Endothelial cell of umbilical vein (primary cell): ENCODE measurements around the gene SCN5A. TPM values are rescaled to one million over a fixed set of nuclear protein-coding genes. Genes with fewer than 3 reads are reported as not detected.

ENCODE experiments used
- BruUV-seq: library from RNA; stranded (reverse); fragments of 400-500 nt; replicated peaks from 2 replicates; lab custom pipeline; 2021; lab: Mats Ljungman, UMichigan
- CTCF ChIA-PET: fragments of 300-600, 350-600 bp; sonication (Branson Sonifier 250); formaldehyde crosslinking; loops from one replicate; lab custom pipeline; 2021; ENCODE audit warnings: antibody characterized with exemption, inconsistent platforms; lab: Charles Lee
- POLR2A ChIA-PET: fragments of 300-600, 350-600 bp; sonication (Branson Sonifier 250); formaldehyde crosslinking; loops from one replicate; lab custom pipeline; 2021; ENCODE audit warnings: antibody characterized with exemption, inconsistent platforms; lab: Charles Lee
- DNase-seq: peaks from one replicate; pipeline ENCODE4 v3.0.0-alpha.2; 2011; ENCODE audit warnings: low read depth, low spot score
- FAIRE-seq: peaks from 2 replicates; lab custom pipeline; 2011; peaks lifted over from hg19 to GRCh38; lab: Jason Lieb, UNC
- H2AFZ ChIP-seq: 2 replicates; pipeline ENCODE4 v1.6.0; 2012; ENCODE audit warnings: low read depth, low read length, control low read depth, inconsistent platforms
- H3K27ac ChIP-seq: 2 replicates; pipeline ENCODE4 v1.5.1; 2011; ENCODE audit warnings: low read depth, mild to moderate bottlenecking, control low read depth, low read length, moderate library complexity; ENCODE audit not compliant: insufficient read depth
- H3K27me3 ChIP-seq, 2 experiments: 2 replicates each; pipeline versions ENCODE4 v1.6.0 to v1.6.1; 2011; ENCODE audit warnings: low read length in 2 of 2, mixed read lengths in 1 of 2; ENCODE audit not compliant: control insufficient read depth in 2 of 2, insufficient read depth in 2 of 2
- H3K36me3 ChIP-seq, 2 experiments: 2 replicates in 1 of 2; 3 replicates in 1 of 2; pipeline ENCODE4 v1.5.1; 2011; ENCODE audit warnings: low read length in 2 of 2, mild to moderate bottlenecking in 1 of 2, moderate library complexity in 1 of 2; ENCODE audit not compliant: control insufficient read depth in 2 of 2, insufficient read depth in 2 of 2; ENCODE audit errors: extremely low read depth in 1 of 2
- H3K4me1 ChIP-seq: 3 replicates; pipeline ENCODE4 v1.5.1; 2011; ENCODE audit warnings: mild to moderate bottlenecking, low read length; ENCODE audit not compliant: control insufficient read depth, insufficient read depth; ENCODE audit errors: extremely low read depth
- H3K4me2 ChIP-seq: 2 replicates; pipeline ENCODE4 v1.6.1; 2011; ENCODE audit warnings: low read length, control low read depth, mixed read lengths; ENCODE audit not compliant: insufficient read depth
- H3K4me3 ChIP-seq, 3 experiments: fragments of 200-600 bp in 1 of 3; sonication (generic), shearing (Covaris generic) in 1 of 3; replicated peaks in 1 of 3; 2 replicates each; pipeline ENCODE4 v1.5.1; 2011 to 2016; ENCODE audit warnings: control low read depth in 3 of 3, low read length in 3 of 3, mild to moderate bottlenecking in 2 of 3, inconsistent platforms in 1 of 3, low read depth in 1 of 3, moderate library complexity in 1 of 3; ENCODE audit not compliant: insufficient read depth in 1 of 3
- H3K79me2 ChIP-seq: 2 replicates; pipeline ENCODE4 v1.6.0; 2012; ENCODE audit warnings: low read length, inconsistent platforms; ENCODE audit not compliant: control insufficient read depth, insufficient read depth
- H3K9ac ChIP-seq: replicated peaks from 2 replicates; pipeline ENCODE3; 2011; ENCODE audit warnings: low read length, control low read depth; ENCODE audit not compliant: insufficient read depth; ENCODE audit errors: extremely low read depth
- H3K9me1 ChIP-seq: replicated peaks from 3 replicates; pipeline ENCODE4 v1.6.0; 2011; ENCODE audit warnings: mild to moderate bottlenecking, low read length; ENCODE audit not compliant: control insufficient read depth, insufficient read depth; ENCODE audit errors: extremely low read depth
- H3K9me3 ChIP-seq: replicated peaks from 2 replicates; pipeline ENCODE4 v1.5.1; 2012; ENCODE audit warnings: low read length, inconsistent platforms; ENCODE audit not compliant: control insufficient read depth, insufficient read depth
- H4K20me1 ChIP-seq: replicated peaks from 2 replicates; pipeline ENCODE3; 2011; ENCODE audit warnings: mild to moderate bottlenecking, low read length; ENCODE audit not compliant: control insufficient read depth, insufficient read depth; ENCODE audit errors: extremely low read depth
- EZH2 ChIP-seq: IDR thresholded peaks from 2 replicates; pipeline ENCODE4 v1.6.1; 2012; ENCODE audit warnings: borderline replicate concordance, low read depth, mild to moderate bottlenecking, moderate library complexity, low read length, inconsistent platforms; ENCODE audit not compliant: severe bottlenecking
- FOS ChIP-seq: IDR thresholded peaks from 2 replicates; pipeline ENCODE4 v1.6.1; 2011; ENCODE audit warnings: mild to moderate bottlenecking, low read length, moderate library complexity, borderline replicate concordance; ENCODE audit not compliant: insufficient read depth
- GATA2 ChIP-seq: IDR thresholded peaks from 2 replicates; pipeline ENCODE4 v1.7.0; 2011; ENCODE audit warnings: low read depth, mild to moderate bottlenecking, moderate library complexity, mixed read lengths, low read length; ENCODE audit not compliant: insufficient read length, insufficient read depth
- JUN ChIP-seq: IDR thresholded peaks from 2 replicates; pipeline ENCODE4 v1.6.1; 2011; ENCODE audit warnings: borderline replicate concordance, low read depth; ENCODE audit not compliant: insufficient read length, insufficient read depth
- MYC ChIP-seq: IDR thresholded peaks from one replicate; pipeline ENCODE4 v1.6.1; 2011; ENCODE audit warnings: mild to moderate bottlenecking, low read depth, low read length
- POLR2A ChIP-seq: IDR thresholded peaks from 2 replicates; pipeline ENCODE4 v1.6.1; 2012; ENCODE audit warnings: low read depth, mild to moderate bottlenecking, control low read depth, low read length
- POLR2AphosphoS5 ChIP-seq: IDR thresholded peaks from 2 replicates; pipeline ENCODE4 v1.6.1; 2012; ENCODE audit warnings: low read depth, mild to moderate bottlenecking, control low read depth, low read length, moderate library complexity; ENCODE audit not compliant: insufficient read depth
- dilution Hi-C: fragments of 300-500 bp; cut with MboI; formaldehyde crosslinking; loops from one replicate; pipeline ENCODE4 v1.15.0; 2019; ENCODE audit warnings: low sequenced_read_pairs; ENCODE audit not compliant: extremely low pct_ligation_motif_present
- intact Hi-C: fragments of 100-400 bp; cut with micrococcal nuclease; formaldehyde crosslinking; loops from one replicate; pipeline ENCODE4 v1.10.0; 2022
- polyA plus RNA-seq, 4 experiments: library from polyadenylated mRNA; depleted of rRNA in 3 of 4; stranded (reverse) in 3 of 4; unstranded in 1 of 4; fragments of >200 nt; gene quantifications; 2 replicates each; pipeline versions ENCODE4 v1.2.1 to v1.2.3, GENCODE V29; 2011 to 2012; ENCODE audit warnings: missing spikeins in 1 of 4
- total RNA-seq: library from RNA; stranded (reverse); gene quantifications from 2 replicates; pipeline ENCODE4 v1.2.3, GENCODE V29; 2021
- TF ChIP-seq, protein P1 (sequence below): IDR thresholded peaks from 2 replicates; pipeline ENCODE4 v1.6.1; 2011; ENCODE audit not compliant: insufficient read depth, insufficient read length
- TF ChIP-seq, protein P2 (sequence below), 2 donors: IDR thresholded peaks; 1 replicate in 1 of 2; 2 replicates in 1 of 2; pipeline ENCODE4 v1.5.1; 2011; ENCODE audit warnings: low read length in 2 of 2, mild to moderate bottlenecking in 2 of 2, moderate library complexity in 2 of 2, control low read depth in 1 of 2, inconsistent platforms in 1 of 2, low read depth in 1 of 2; ENCODE audit not compliant: insufficient read depth in 1 of 2; ENCODE audit errors: extremely low read depth in 1 of 2

The SCN5A gene
- total and polyA plus RNA-seq, 2 donors (not counting 3 experiments of a cell fraction or from before 2014, with no cell fraction given), result 2.7 to 20.0 TPM

DNA sequence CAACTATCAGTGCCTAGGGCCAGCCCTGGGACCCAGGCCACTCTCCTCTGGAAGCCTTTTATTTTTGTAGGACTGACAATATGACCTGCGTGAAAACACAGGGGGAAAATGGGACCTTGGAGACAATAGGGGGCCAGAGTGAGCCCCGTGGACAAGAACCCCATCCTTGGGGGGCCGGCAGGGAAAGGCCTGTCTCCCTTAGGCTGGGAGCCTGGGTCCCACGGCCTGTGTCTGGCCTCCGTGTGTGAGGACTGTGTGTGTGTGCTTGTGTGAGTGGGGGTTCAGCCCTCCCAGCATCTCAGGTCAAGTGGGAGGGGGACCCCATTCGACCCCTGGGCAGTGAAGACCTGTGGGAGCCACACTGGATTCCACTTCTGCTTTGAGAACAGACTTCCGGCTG is 100.0 kb downstream of the SCN5A start:
- no peak overlapping the region for H3K4me3 ChIP-seq
- H3K36me3 ChIP-seq, result no peaks in the 10 kb centered on the region
- no peaks in the 10 kb centered on the region for H3K27me3 ChIP-seq
- ChIA-PET CTCF (no interaction called here), POLR2A (no interaction called here)
- no peak for FAIRE-seq
- H2AFZ ChIP-seq, result no peak overlapping the region
- no peaks in the 10 kb centered on the region for H3K9me1 ChIP-seq
- no peaks in the 10 kb centered on the region for H3K9me3 ChIP-seq
- TF ChIP-seq FOS (no peak), GATA2 (no peak), POLR2A (no peak), MYC (no peak), EZH2 (no peak), JUN (no peak), POLR2AphosphoS5 (no peak)
- TF ChIP-seq, protein P1, sequence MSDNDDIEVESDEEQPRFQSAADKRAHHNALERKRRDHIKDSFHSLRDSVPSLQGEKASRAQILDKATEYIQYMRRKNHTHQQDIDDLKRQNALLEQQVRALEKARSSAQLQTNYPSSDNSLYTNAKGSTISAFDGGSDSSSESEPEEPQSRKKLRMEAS, result no peak
- TF ChIP-seq, protein P2, sequence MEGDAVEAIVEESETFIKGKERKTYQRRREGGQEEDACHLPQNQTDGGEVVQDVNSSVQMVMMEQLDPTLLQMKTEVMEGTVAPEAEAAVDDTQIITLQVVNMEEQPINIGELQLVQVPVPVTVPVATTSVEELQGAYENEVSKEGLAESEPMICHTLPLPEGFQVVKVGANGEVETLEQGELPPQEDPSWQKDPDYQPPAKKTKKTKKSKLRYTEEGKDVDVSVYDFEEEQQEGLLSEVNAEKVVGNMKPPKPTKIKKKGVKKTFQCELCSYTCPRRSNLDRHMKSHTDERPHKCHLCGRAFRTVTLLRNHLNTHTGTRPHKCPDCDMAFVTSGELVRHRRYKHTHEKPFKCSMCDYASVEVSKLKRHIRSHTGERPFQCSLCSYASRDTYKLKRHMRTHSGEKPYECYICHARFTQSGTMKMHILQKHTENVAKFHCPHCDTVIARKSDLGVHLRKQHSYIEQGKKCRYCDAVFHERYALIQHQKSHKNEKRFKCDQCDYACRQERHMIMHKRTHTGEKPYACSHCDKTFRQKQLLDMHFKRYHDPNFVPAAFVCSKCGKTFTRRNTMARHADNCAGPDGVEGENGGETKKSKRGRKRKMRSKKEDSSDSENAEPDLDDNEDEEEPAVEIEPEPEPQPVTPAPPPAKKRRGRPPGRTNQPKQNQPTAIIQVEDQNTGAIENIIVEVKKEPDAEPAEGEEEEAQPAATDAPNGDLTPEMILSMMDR (IDR thresholded peaks at IDR 0.05; ENCODE audit: extremely low read depth in 1 of 2, insufficient read depth in 1 of 2, low read depth in 1 of 2, low read length in 2 of 2), result no peak
- intact Hi-C loops, result no loop called here
- H3K27ac ChIP-seq, result no peak overlapping the region
- no peak overlapping the region for H3K9ac ChIP-seq
- no peak for DNase-seq
- no peaks in the 10 kb centered on the region for H3K79me2 ChIP-seq
- H3K4me2 ChIP-seq, result no peak overlapping the region
- H4K20me1 ChIP-seq, result no peaks in the 10 kb centered on the region
- no peaks in the 10 kb centered on the region for H3K4me1 ChIP-seq
- dilution Hi-C loops, result no loop called here
- no TSS peak for BruUV-seq
